PC-9 (cell line): ENCODE data around the gene SEMA6B.

Experiments used
- CTCF ChIP-seq: fragments of 200-600 bp; sonication (generic); conservative IDR thresholded peaks from 2 replicates; pipeline ENCODE4 v1.6.1; 2017; ENCODE audit warnings: mixed run types, antibody characterized with exemption, mild to moderate bottlenecking, moderate library complexity
- EZH2 ChIP-seq: fragments of 200-600 bp; sonication (generic); IDR thresholded peaks from 2 replicates; pipeline ENCODE4 v1.8.0; 2017; ENCODE audit warnings: antibody characterized with exemption, low read depth

GRCh38 chr19:4585556-4585955, 26.1 kb upstream of the SEMA6B start:
- TF ChIP-seq CTCF (no peak), EZH2 (no peak)
